Measurements from ENCODE around the gene NWD2.

DNA sequence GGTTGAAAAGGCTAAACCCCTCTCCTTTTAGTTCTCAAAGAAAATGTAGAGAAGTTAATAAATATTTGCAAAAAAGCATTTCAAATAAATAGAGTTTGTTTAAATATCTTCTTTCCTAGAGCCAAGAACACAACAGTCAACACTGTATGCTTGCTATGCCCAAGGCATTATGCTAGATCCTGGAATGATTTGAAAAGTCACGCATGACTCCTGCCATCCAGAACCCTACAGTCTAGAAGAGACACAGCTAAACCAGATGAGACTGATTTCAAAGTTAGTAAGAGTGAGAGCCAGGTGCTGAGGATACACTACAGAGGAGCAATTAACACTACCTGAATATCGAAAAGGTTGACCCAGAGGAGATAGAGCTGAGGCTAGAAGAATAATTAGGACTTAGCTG is 205.8 kb downstream of the NWD2 start:
- TF ChIP-seq, protein P1, sequence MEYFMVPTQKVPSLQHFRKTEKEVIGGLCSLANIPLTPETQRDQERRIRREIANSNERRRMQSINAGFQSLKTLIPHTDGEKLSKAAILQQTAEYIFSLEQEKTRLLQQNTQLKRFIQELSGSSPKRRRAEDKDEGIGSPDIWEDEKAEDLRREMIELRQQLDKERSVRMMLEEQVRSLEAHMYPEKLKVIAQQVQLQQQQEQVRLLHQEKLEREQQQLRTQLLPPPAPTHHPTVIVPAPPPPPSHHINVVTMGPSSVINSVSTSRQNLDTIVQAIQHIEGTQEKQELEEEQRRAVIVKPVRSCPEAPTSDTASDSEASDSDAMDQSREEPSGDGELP (CRISPR knock-in tag; IDR thresholded peaks at IDR 0.05; ENCODE audit: borderline replicate concordance) = no peak
- TF ChIP-seq, protein P2, sequence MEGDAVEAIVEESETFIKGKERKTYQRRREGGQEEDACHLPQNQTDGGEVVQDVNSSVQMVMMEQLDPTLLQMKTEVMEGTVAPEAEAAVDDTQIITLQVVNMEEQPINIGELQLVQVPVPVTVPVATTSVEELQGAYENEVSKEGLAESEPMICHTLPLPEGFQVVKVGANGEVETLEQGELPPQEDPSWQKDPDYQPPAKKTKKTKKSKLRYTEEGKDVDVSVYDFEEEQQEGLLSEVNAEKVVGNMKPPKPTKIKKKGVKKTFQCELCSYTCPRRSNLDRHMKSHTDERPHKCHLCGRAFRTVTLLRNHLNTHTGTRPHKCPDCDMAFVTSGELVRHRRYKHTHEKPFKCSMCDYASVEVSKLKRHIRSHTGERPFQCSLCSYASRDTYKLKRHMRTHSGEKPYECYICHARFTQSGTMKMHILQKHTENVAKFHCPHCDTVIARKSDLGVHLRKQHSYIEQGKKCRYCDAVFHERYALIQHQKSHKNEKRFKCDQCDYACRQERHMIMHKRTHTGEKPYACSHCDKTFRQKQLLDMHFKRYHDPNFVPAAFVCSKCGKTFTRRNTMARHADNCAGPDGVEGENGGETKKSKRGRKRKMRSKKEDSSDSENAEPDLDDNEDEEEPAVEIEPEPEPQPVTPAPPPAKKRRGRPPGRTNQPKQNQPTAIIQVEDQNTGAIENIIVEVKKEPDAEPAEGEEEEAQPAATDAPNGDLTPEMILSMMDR (IDR thresholded peaks at IDR 0.05 in 2 of 3, conservative IDR thresholded peaks at IDR 0.05 in 1 of 3; ENCODE audit: insufficient read depth in 2 of 3, low read depth in 1 of 3, low read length in 3 of 3) = no peak
- TF ChIP-seq CHCHD3 (CRISPR knock-in tag; IDR thresholded peaks at IDR 0.05) (no peak), POLR2A (conservative IDR thresholded peaks at IDR 0.05) (no peak)
- TF ChIP-seq, protein P3, sequence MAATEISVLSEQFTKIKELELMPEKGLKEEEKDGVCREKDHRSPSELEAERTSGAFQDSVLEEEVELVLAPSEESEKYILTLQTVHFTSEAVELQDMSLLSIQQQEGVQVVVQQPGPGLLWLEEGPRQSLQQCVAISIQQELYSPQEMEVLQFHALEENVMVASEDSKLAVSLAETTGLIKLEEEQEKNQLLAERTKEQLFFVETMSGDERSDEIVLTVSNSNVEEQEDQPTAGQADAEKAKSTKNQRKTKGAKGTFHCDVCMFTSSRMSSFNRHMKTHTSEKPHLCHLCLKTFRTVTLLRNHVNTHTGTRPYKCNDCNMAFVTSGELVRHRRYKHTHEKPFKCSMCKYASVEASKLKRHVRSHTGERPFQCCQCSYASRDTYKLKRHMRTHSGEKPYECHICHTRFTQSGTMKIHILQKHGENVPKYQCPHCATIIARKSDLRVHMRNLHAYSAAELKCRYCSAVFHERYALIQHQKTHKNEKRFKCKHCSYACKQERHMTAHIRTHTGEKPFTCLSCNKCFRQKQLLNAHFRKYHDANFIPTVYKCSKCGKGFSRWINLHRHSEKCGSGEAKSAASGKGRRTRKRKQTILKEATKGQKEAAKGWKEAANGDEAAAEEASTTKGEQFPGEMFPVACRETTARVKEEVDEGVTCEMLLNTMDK (IDR thresholded peaks at IDR 0.05; ENCODE audit: borderline replicate concordance, insufficient read depth, low read depth, low read length, poor library complexity, severe bottlenecking) = no peak
